Fibroblast of lung (primary cell): Measurements from ENCODE around the gene PACSIN2. TPM values are rescaled to one million over a fixed set of nuclear protein-coding genes. Genes with fewer than 3 reads are reported as not detected.

ENCODE experiments used
- DNase-seq, 2 donors: peaks; one replicate each; pipeline versions ENCODE4 v3.0.0 to v3.0.0-alpha.2; 2010; ENCODE audit warnings: low read depth in 2 of 2
- H2AFZ ChIP-seq: 2 replicates; pipeline ENCODE4 v1.5.1; 2012; ENCODE audit warnings: low read length, control low read depth, inconsistent platforms
- H3K27ac ChIP-seq: 2 replicates; pipeline ENCODE4 v1.5.1; 2011; ENCODE audit warnings: low read length, control low read depth; ENCODE audit not compliant: insufficient read depth
- H3K27me3 ChIP-seq: 2 replicates; pipeline ENCODE4 v1.5.1; 2011; ENCODE audit warnings: mild to moderate bottlenecking, low read length; ENCODE audit not compliant: control insufficient read depth, insufficient read depth
- H3K36me3 ChIP-seq: 2 replicates; pipeline ENCODE4 v1.5.1; 2011; ENCODE audit warnings: low read length; ENCODE audit not compliant: control insufficient read depth, insufficient read depth
- H3K4me1 ChIP-seq: 2 replicates; pipeline ENCODE4 v1.5.1; 2011; ENCODE audit warnings: low read length; ENCODE audit not compliant: control insufficient read depth, insufficient read depth; ENCODE audit errors: extremely low read depth
- H3K4me2 ChIP-seq: 2 replicates; pipeline ENCODE4 v1.5.1; 2011; ENCODE audit warnings: low read length, control low read depth; ENCODE audit not compliant: insufficient read depth; ENCODE audit errors: extremely low read depth
- H3K4me3 ChIP-seq, 4 experiments: fragments of 200-600 bp in 1 of 4; sonication (generic) in 1 of 4; replicated peaks in 1 of 4; 2 replicates each; pipeline ENCODE4 v1.5.1; 2011 to 2016; ENCODE audit warnings: low read length in 4 of 4, low read depth in 3 of 4, mild to moderate bottlenecking in 3 of 4, control low read depth in 2 of 4, inconsistent platforms in 1 of 4, mixed read lengths in 1 of 4; ENCODE audit not compliant: insufficient read depth in 1 of 4; ENCODE audit errors: control extremely low read depth in 1 of 4
- H3K79me2 ChIP-seq: 2 replicates; pipeline ENCODE4 v1.5.1; 2012; ENCODE audit warnings: mild to moderate bottlenecking, low read length, inconsistent platforms; ENCODE audit not compliant: control insufficient read depth, insufficient read depth
- H3K9ac ChIP-seq: 2 replicates; pipeline ENCODE4 v1.5.1; 2011; ENCODE audit warnings: mild to moderate bottlenecking, low read length, control low read depth; ENCODE audit not compliant: insufficient read depth
- H3K9me3 ChIP-seq: 2 replicates; pipeline ENCODE4 v1.5.1; 2012; ENCODE audit warnings: low read depth, low read length; ENCODE audit not compliant: control insufficient read depth, insufficient read depth
- H4K20me1 ChIP-seq: 2 replicates; pipeline ENCODE4 v1.5.1; 2011; ENCODE audit warnings: low read length; ENCODE audit not compliant: control insufficient read depth, insufficient read depth; ENCODE audit errors: extremely low read depth
- EZH2 ChIP-seq: IDR thresholded peaks from 2 replicates; pipeline ENCODE4 v1.5.1; 2012; ENCODE audit warnings: low read length, control low read depth, mild to moderate bottlenecking; ENCODE audit errors: missing control alignments
- polyA plus RNA-seq, 2 donors: library from polyadenylated mRNA; depleted of rRNA in 1 of 2; stranded (reverse) in 1 of 2; unstranded in 1 of 2; fragments of >200 nt; gene quantifications; 2 replicates each; pipeline ENCODE4 v1.2.1, GENCODE V29; 2011 to 2012; ENCODE audit warnings: missing spikeins in 1 of 2
- total RNA-seq: library from RNA; depleted of rRNA; stranded (reverse); fragments of >200 nt; gene quantifications from 2 replicates; pipeline ENCODE4 v1.2.1, GENCODE V29; 2014
- TF ChIP-seq, protein P1 (sequence below), 2 donors: IDR thresholded peaks in 1 of 2; conservative IDR thresholded peaks in 1 of 2; 1 replicate in 1 of 2; 2 replicates in 1 of 2; pipeline ENCODE4 v1.5.1; 2011 to 2012; ENCODE audit warnings: low read length in 2 of 2, control low read depth in 1 of 2, inconsistent platforms in 1 of 2, low read depth in 1 of 2, mild to moderate bottlenecking in 1 of 2

Gene PACSIN2
- total and polyA plus RNA-seq, 2 donors (not counting 1 experiment from before 2014, with no cell fraction given): 30.1 to 41.4 TPM

GRCh38 chr22:43044290-43044712 is 29.4 kb upstream of the PACSIN2 start:
- no peak for DNase-seq
- no peak overlapping the region for H3K27ac ChIP-seq
- no peak for TF ChIP-seq EZH2
- TF ChIP-seq, protein P1, sequence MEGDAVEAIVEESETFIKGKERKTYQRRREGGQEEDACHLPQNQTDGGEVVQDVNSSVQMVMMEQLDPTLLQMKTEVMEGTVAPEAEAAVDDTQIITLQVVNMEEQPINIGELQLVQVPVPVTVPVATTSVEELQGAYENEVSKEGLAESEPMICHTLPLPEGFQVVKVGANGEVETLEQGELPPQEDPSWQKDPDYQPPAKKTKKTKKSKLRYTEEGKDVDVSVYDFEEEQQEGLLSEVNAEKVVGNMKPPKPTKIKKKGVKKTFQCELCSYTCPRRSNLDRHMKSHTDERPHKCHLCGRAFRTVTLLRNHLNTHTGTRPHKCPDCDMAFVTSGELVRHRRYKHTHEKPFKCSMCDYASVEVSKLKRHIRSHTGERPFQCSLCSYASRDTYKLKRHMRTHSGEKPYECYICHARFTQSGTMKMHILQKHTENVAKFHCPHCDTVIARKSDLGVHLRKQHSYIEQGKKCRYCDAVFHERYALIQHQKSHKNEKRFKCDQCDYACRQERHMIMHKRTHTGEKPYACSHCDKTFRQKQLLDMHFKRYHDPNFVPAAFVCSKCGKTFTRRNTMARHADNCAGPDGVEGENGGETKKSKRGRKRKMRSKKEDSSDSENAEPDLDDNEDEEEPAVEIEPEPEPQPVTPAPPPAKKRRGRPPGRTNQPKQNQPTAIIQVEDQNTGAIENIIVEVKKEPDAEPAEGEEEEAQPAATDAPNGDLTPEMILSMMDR (conservative IDR thresholded peaks at IDR 0.05 in 1 of 2, IDR thresholded peaks at IDR 0.05 in 1 of 2; ENCODE audit: low read depth in 1 of 2, low read length in 2 of 2): no peak

GRCh38 chr22:43042101-43042780 is 27.3 kb upstream of the PACSIN2 start:
- no peak for TF ChIP-seq EZH2
- TF ChIP-seq, protein P1 (conservative IDR thresholded peaks at IDR 0.05 in 1 of 2, IDR thresholded peaks at IDR 0.05 in 1 of 2; ENCODE audit: low read depth in 1 of 2, low read length in 2 of 2): no peak
- H3K79me2 ChIP-seq: no peaks in the 10 kb centered on the region
- H3K36me3 ChIP-seq: no peaks in the 10 kb centered on the region
- no peak overlapping the region for H3K27ac ChIP-seq
- no peak overlapping the region for H3K9ac ChIP-seq
- H3K4me3 ChIP-seq: no peak overlapping the region
- no peak overlapping the region for H2AFZ ChIP-seq
- no peaks in the 10 kb centered on the region for H4K20me1 ChIP-seq
- H3K4me1 ChIP-seq: no peaks in the 10 kb centered on the region
- no peak overlapping the region for H3K4me2 ChIP-seq
- peak; percentile 20 to 37 for DNase-seq
- H3K9me3 ChIP-seq: no peaks in the 10 kb centered on the region
- H3K27me3 ChIP-seq: no peaks in the 10 kb centered on the region

More at GRCh38 chr22:43044290-43044712, 29.4 kb upstream of the PACSIN2 start:
- Histone ChIP-seq H3K36me3 (no peaks in the 10 kb centered on the region), H3K79me2 (no peaks in the 10 kb centered on the region), H3K9ac (no peak overlapping the region), H2AFZ (no peak overlapping the region), H3K9me3 (no peaks in the 10 kb centered on the region), H3K4me2 (no peak overlapping the region), H3K4me1 (no peaks in the 10 kb centered on the region), H4K20me1 (no peaks in the 10 kb centered on the region), H3K27me3 (no peaks in the 10 kb centered on the region), H3K4me3 (no peak overlapping the region)

DNA sequence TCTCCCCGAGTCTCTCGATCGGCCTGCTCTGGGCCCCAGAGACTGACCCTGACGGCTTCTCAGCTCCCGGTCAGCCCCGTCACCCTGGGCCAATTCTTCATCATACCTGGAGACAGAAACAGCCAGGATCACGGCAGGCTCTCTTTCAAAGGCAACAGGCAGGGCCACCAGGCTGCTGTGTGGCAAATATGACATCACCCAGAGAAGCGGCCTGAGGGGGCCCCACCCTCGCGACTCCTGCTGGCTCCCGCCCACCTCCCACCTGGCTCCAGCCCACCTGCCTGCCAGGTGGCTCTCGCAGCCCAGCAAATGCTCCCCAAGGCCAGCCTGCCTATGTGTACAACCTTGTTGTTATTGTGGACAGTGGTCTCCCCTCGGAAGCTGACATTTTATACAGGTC is 24.9 kb upstream of the PACSIN2 start:
- Histone ChIP-seq H3K27ac (no peak overlapping the region), H3K9me3 (no peaks in the 10 kb centered on the region), H3K4me2 (no peak overlapping the region), H3K79me2 (no peaks in the 10 kb centered on the region), H3K27me3 (no peaks in the 10 kb centered on the region), H4K20me1 (no peaks in the 10 kb centered on the region), H3K4me3 (no peak overlapping the region), H2AFZ (no peak overlapping the region), H3K4me1 (no peaks in the 10 kb centered on the region), H3K36me3 (no peaks in the 10 kb centered on the region), H3K9ac (no peak overlapping the region)
- DNase-seq: no peak
- TF ChIP-seq, protein P1 (conservative IDR thresholded peaks at IDR 0.05 in 1 of 2, IDR thresholded peaks at IDR 0.05 in 1 of 2; ENCODE audit: low read depth in 1 of 2, low read length in 2 of 2): no peak
- no peak for TF ChIP-seq EZH2
